NCI-H187 treated with DMSO at 0.1 percent for 48 hours (cell line): ENCODE data around the gene LAMC2.
"Not testable (repeated sequence)": the region's sequence is repeated elsewhere in the genome, so short reads cannot be mapped to it uniquely, and the experiment has no call there.

Experiments
- DNase-seq: peaks from one replicate; lab custom pipeline; 2025; lab: John Stamatoyannopoulos, UW

The LAMC2 gene

GRCh38 chr1:183238071-183238470 is 52.0 kb downstream of the LAMC2 start:
- peak; percentile 62 for DNase-seq

GRCh38 chr1:183239220-183239742 is 53.2 kb downstream of the LAMC2 start:
- no peak for DNase-seq

- DNase-seq = no peak
Measured at GRCh38 chr1:183239793-183240525, 53.9 kb downstream of the LAMC2 start.

- DNase-seq = no peak
Measured at GRCh38 chr1:183240526-183240825, 54.4 kb downstream of the LAMC2 start.

GRCh38 chr1:183240853-183241252 is 54.8 kb downstream of the LAMC2 start:
- DNase-seq = not testable (repeated sequence)

GRCh38 chr1:183241471-183241870 is 55.4 kb downstream of the LAMC2 start:
- DNase-seq = no peak

GRCh38 chr1:183242556-183242955 is 56.5 kb downstream of the LAMC2 start:
- no peak for DNase-seq

- DNase-seq = no peak
Measured at GRCh38 chr1:183243161-183244050, 57.3 kb downstream of the LAMC2 start.

- no peak for DNase-seq
Measured at GRCh38 chr1:183244466-183244865, 58.4 kb downstream of the LAMC2 start.

GRCh38 chr1:183245357-183245756 is 59.3 kb downstream of the LAMC2 start:
- no peak for DNase-seq

- no peak for DNase-seq
Measured at GRCh38 chr1:183246436-183246835, 60.4 kb downstream of the LAMC2 start.

GRCh38 chr1:183247066-183247465 is 61.0 kb downstream of the LAMC2 start:
- no peak for DNase-seq

- DNase-seq = no peak
Measured at GRCh38 chr1:183247484-183247883, 61.4 kb downstream of the LAMC2 start.

GRCh38 chr1:183247931-183248330 is 61.9 kb downstream of the LAMC2 start:
- no peak for DNase-seq

- DNase-seq = no peak
Measured at GRCh38 chr1:183248989-183249691, 63.1 kb downstream of the LAMC2 start.

GRCh38 chr1:183249941-183250452 is 63.9 kb downstream of the LAMC2 start:
- no peak for DNase-seq

GRCh38 chr1:183251101-183251958 is 65.3 kb downstream of the LAMC2 start:
- DNase-seq = no peak

GRCh38 chr1:183251959-183252450 is 65.9 kb downstream of the LAMC2 start:
- no peak for DNase-seq

- no peak for DNase-seq
Measured at GRCh38 chr1:183255073-183255472, 69.0 kb downstream of the LAMC2 start.

- no peak for DNase-seq
Measured at GRCh38 chr1:183259924-183260323, 73.9 kb downstream of the LAMC2 start.

- no peak for DNase-seq
Measured at GRCh38 chr1:183262628-183263200, 76.7 kb downstream of the LAMC2 start.
